ENCODE data around the gene TMEM229A.

DNA sequence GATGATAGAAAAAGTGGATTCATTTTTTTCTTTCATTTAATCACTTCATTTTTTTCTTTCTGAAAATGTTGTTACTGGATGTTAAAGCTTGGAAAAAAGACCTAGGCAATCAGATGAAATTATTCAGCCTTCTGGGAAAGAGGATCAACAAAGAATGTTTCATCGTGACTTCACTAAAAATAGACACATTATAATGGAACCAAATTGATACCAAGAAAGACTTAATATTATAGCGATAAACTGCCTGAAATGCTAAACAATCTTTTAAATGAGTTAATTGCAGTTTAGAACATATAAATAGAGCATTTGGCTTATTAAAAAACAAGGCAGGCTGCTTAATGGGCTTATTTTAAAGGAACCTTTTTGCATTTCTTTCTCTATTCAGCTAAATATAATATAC is 25.6 kb upstream of the TMEM229A start:
- TF ChIP-seq CTCF (IDR thresholded peaks at IDR 0.05) (no peak), POLR2A (IDR thresholded peaks at IDR 0.05) (no peak), EP300 (IDR thresholded peaks at IDR 0.05; ENCODE audit: low read depth) (no peak)
